IPS-18c (cell line): Measurements from ENCODE around the gene GMNN.
"Not testable (repeated sequence)": the region's sequence is repeated elsewhere in the genome, so short reads cannot be mapped to it uniquely, and the experiment has no call there.

Experiments used
- H3K4me3 ChIP-seq: 2 replicates; pipeline ENCODE4 v1.7.0; 2013; ENCODE audit warnings: low read depth, mild to moderate bottlenecking, low read length, moderate library complexity; ENCODE audit not compliant: insufficient read depth
- H3K9me3 ChIP-seq: one replicate; pipeline ENCODE4 v1.6.1; 2013; ENCODE audit warnings: mild to moderate bottlenecking, low read length, moderate library complexity; ENCODE audit not compliant: control insufficient read depth, insufficient read depth

GMNN gene

DNA sequence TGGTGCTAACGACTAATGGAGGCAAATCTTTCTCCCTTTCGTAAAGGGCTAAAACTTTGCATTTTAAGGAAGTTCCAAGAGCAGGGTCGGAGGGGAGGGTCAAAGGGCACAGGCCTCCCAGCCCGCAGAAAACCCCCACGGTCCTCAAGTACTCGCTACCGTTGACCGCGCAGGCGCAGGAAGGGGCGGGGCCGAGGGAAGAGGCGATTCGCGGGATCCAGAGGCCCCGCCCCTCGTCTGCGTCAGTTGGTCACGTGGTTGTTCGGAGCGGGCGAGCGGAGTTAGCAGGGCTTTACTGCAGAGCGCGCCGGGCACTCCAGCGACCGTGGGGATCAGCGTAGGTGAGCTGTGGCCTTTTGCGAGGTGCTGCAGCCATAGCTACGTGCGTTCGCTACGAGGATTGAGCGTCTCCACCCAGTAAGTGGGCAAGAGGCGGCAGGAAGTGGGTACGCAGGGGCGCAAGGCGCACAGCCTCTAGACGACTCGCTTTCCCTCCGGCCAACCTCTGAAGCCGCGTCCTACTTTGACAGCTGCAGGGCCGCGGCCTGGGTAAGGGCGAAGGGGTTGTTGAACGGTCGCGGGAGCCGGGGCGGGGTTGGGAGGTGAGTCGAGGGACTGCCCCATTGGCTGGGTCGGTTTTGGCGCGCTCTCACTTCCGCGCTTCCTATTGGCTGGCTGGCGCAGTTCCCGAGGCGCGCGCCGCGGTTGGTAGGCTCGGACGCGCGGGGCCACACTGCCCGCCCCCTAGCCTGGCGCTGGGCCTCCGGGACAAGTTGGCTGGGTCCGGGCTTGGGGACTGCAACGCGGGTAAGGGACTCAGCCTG is at the start of gene GMNN:
GMNN (plus strand) TSS at position 242 of the 824 bp plus-strand sequence. CDS start 2,310 bp downstream, outside the sequence.
- Histone ChIP-seq H3K4me3 (peak within 1 kb of the TSS; percentile 100), H3K9me3 (no peaks in the 10 kb centered on the region)

DNA sequence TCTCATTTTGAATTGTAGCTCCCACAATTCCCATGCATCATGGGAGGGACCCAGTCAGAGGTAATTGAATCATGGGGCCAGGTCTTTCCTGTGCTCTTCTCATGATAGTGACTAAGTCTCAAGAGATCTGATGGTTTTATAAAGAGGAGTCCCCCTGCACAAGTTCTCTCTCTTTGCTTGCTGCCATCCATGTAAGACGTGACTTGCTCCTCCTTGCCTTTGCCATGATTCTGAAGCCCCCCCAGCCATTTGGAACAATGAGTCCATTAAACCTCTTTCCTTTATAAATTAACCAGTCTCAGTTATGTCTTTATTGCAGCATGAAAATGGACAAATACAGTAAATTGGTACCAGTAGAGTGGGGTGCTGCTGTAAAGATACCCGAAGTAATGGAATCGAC is 44.1 kb upstream of the GMNN start:
- not testable (repeated sequence) for H3K4me3 ChIP-seq, H3K9me3 ChIP-seq

DNA sequence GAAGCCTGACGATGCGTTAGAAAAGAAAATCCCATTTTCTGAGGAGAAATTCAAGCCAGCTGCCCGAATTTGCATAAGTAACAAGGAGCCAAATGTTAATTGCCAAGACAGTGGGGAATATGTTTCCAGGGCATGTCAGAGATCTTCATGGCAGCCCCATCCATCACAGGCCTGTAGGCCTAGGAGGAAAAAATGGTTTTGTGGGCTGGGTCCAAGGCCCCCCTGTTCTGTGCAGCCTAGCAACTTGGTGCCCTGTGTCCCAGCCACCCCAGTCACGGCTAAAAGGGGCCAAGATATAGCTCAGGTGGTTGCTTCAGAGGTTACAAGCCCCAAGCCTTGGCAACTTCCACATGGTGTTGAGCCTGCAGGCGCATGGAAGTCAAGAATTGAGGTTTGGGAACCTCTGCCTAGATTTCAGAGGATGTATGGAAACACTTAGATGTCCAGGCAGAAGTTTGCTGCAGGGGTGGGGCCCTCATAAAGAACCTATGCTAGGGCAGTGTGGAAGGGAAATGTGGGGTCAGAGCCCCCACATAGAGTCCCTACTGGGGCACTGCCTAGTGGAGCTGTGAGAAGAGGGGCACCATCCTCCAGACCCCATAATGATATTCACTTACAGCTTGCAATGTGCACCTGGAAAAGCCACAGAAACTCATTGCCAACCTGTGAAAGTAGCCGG is 43.1 kb upstream of the GMNN start:
- H3K4me3 ChIP-seq, H3K9me3 ChIP-seq: not testable (repeated sequence)

DNA sequence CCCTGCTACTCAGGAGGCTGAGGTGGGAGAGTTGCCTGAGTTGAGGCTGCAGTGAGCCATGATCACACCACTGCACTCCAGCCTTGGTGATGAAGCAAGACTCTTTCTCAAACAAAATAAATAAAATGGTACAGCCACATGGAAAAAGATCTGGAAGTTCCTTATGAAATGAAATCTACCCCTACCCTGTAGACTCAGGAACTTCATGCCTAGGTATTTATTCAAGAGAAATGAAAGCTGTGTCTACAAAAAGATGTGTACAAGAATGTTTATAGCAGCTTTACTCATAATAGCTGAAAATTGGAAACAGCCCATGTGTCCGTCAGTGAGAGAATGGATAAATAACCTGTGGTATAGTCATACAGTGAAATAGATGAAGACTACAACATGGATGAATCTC is 40.6 kb upstream of the GMNN start:
- Histone ChIP-seq H3K9me3 (peaks cover 3% of the 10 kb centered on the region), H3K4me3 (no peak overlapping the region)

DNA sequence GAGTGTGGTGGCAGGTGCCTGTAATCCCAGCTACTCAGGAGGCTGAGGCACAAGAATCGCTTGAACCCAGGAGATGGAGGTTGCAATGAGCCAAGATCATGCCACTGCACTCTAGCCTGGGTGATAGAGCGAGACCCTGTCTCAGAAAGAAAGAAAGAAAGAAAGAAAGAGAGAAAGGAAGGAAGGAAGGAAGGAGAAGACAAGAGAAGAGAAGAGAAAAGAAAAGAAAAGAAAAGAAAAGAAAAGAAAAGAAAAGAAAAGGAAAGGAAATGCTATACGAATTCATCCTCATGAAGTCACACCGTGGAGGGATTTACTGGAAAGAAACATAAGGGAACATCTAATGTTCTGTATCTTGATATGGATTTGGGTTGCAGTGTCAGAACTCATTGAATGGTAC is 40.0 kb upstream of the GMNN start:
- H3K9me3 ChIP-seq = not testable (repeated sequence)

DNA sequence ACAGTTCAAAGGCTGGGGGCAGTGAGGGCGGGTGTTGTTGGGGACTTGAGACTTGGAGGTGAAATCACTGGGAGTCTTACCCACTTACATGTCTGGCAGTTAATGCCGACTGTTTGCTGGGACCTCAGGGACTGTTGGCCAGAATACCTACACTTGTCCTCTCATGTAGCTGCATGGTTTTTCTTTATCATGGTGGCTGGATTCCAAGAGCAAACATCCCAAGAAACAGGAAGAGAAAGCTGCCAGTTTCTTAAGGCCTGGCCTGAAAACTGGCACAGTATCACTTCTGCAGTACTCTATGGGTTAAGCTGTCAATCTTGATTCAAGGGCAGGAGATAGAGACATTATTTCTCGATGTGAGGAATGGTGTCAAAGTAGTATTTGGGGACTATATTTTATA is 36.0 kb upstream of the GMNN start:
- H3K4me3 ChIP-seq = no peak overlapping the region
- H3K9me3 ChIP-seq = no peaks in the 10 kb centered on the region

More for the DNA sequence above, 40.0 kb upstream of the GMNN start:
- not testable (repeated sequence) for H3K4me3 ChIP-seq

DNA sequence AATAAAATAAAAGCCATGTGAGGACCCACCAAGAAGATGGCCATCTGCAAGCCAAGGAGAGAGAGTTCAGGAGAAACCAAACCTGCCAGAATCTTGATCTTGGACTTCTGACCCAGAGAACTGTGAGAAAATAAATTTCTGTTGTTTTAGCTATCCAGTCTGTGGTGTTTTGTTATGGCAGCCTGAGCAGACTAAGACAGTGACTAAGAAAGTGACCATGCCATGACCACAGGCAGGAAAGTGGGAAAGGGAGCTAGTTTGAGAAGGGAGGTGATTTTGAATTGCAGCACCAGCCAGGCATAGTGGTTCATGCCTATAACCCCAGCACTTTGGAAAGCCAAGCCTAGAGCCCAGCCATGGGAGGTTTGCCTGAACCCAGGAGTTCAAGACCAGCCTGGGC is 33.9 kb upstream of the GMNN start:
- Histone ChIP-seq H3K4me3 (no peak overlapping the region), H3K9me3 (no peaks in the 10 kb centered on the region)

DNA sequence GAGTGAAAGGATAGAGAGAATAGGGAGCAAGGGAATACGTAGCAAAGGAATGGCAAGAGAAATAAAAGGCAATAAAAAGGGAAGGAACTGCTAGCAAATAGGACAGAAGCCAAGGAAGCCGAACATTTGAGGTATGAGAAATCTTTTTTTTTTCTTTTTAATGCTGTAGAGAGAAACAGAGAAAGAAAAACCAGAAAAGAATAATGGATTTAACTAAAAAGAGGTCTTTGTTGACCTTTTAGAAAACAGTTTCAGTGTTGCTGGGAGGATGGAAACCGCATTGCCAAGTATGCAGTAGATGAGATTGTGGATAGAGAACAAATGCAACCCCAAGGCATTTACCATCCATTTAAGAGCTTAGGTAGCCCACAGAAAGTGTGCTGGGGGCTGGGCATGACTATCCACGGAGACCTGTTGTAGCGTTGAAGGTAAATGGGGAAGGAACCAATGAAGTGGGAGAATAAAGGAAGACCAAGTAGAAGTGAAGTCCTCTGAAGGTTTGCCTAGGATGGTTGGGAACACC is 32.5 kb upstream of the GMNN start:
- Histone ChIP-seq H3K4me3 (no peak overlapping the region), H3K9me3 (no peaks in the 10 kb centered on the region)

DNA sequence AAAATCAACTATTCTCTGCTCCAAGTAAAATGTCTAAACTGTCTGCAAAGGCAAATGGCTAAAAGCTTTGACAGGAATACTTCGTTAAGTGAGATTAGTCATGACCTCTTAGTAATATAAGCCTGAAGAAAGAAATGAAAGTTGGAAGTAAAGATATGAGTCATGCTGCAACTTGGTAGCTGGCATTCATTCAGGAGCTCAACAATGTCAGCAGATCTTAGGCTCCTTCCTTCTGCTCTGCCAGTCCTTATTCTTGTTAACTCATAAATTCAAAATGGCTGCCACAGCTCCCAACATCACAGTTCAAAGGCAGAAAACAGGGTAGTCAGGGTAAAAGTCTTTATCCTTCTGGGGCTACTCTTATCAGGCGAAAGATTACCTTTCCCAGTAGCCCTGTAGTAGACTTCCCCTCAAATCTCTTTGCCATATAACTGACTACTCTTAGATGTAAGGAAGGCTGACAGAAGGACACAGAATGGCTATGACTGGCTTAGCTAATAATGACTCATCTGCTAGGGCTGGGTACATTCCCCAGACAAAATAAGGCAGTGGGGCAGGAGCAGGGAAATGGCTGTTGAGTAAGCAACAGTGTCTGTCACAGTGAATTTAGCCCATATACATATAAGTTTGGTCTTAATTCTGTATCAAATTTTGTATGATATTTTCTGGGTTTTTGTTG is 31.3 kb upstream of the GMNN start:
- H3K9me3 ChIP-seq = no peaks in the 10 kb centered on the region
- H3K4me3 ChIP-seq = no peak overlapping the region

DNA sequence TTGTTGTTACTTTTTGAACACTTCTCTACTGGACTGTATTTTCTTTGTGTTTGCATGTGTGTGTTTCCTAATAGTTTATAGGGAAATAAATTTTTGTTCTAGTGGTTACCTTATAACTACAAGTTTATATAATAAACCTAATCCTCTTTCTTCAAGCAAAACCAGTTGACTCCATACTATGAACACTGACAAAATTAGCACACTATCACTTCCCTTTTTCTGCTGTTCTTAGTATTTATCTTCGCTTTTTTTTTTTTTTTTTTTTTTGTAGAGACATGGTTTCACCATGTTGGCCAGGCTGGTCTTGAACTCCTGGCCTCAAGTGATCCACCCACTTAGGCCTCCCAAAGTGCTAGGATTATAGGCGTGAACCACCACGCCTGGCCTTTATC is 30.8 kb upstream of the GMNN start:
- no peak overlapping the region for H3K4me3 ChIP-seq
- no peaks in the 10 kb centered on the region for H3K9me3 ChIP-seq

DNA sequence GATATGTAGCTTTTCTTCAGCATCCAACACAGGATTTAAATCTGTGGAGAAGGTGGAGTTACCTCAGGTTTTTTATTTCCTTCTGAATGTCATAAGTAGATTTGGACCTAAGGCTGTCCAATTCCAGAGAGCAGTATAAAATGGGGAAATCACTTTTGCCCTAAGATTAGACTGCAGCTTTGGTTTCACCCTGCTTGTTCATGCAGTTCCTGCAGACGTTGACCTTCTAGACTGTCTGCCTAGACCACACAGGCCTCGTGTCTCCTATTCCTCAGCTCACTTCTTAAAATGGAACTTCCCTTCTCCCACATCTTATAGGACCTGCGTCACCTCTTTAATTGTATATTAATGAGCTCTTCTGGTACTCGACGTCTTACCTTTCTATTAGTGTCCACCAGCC is 29.8 kb upstream of the GMNN start:
- H3K4me3 ChIP-seq = no peak overlapping the region
- H3K9me3 ChIP-seq = no peaks in the 10 kb centered on the region

DNA sequence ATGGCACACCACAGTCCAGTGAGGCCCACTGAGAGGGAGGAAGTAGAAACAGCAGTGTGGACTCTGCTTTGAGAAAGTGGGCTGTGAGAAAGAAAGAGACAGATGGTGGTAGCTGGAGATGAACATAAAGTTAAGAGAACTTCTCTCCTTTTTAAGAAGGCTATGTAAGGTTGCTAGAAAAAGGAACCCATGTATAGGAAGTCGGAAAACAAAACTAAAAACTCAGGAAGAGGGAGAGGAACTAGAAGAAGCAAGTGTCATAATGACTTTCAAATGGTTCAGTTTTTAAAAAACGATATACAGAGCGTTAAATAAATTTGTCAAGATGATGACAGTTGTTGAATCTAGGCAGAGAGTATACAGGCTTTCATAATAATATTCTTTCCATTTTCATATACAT is 25.4 kb upstream of the GMNN start:
- Histone ChIP-seq H3K4me3 (no peak overlapping the region), H3K9me3 (no peaks in the 10 kb centered on the region)

DNA sequence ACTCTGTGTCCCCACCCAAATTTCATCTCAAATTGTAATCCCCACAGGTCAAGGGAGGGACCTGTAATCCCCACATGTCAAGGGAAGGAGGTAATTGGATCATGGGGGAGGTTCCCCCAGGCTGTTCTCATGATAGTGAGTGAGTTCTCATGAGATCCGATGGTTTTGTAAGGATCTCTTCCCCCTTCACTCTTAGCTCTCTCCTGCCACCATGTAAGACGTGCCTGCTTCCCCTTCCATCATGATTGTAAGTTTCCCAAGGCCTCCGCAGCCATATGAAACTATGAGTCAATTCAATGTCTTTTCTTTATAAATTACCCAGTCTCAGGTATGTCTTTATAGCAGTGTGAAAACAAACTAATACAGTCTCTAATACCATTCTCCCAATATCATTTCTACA is 23.9 kb upstream of the GMNN start:
- H3K4me3 ChIP-seq, H3K9me3 ChIP-seq: not testable (repeated sequence)

DNA sequence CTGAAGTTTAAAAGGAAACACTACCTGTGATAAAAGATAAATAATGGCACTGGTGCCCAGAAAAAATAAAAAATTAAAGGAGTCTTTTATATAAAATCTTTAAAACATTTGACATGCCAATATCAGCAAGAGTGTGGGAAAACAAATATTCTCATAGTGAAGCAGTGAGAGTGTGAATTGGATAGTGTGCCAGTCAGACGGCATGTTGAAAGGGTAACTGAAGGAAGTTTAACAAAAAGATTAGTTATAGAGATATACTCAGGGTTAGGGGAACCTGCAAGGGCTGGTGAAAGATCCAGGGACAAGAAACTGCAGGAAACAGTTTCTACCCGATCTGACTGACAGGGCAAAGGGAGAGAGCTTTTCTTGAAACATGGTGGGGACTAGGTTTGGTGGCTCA is 22.2 kb upstream of the GMNN start:
- Histone ChIP-seq H3K4me3 (no peak overlapping the region), H3K9me3 (no peaks in the 10 kb centered on the region)

DNA sequence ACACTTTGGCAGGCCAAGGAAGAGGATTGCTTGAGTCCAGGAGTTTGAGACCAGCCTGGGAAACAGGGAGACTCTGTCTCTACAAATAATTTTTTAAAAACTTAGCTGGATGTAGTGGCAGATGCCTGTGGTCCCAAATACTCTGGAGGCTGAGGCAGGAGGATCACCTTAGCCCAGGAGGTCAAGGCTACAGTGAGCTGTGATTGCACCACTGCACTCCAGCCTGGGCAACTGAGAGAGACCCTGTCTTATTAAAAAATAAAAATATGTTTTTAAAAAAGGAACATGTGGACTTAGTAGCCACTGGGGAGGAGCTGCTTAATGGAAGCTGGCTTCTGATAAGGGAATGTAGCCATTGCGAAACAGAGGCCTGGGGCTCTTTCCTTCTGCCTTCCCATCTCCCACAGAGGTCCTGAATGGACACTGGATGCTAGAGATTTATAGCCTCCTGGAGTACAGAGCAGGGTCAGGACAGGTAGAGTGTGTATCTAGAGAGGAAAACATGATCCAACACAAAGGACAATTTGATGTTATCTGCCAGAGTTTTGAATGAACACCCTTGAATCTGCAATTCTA is 21.7 kb upstream of the GMNN start:
- H3K4me3 ChIP-seq = no peak overlapping the region
- H3K9me3 ChIP-seq = no peaks in the 10 kb centered on the region

DNA sequence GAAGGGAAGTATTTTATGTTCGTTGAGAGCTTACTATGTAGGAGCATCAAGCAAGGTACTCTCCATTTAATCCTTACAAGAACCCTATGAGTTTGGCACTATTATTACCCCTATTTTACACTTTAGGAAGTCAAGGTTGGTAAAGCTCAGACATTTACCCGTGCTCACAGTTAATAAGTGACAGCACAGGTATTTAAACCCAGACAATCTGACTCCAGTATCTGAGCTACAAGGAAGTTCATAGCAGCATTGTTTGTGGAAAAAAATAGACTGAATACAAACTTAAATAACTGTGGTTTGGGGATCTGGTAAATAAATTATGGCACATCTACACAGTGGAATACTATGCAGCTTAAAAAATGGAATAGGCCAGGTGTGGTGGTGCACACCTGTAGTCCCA is 21.2 kb upstream of the GMNN start:
- Histone ChIP-seq H3K4me3 (no peak overlapping the region), H3K9me3 (no peaks in the 10 kb centered on the region)

DNA sequence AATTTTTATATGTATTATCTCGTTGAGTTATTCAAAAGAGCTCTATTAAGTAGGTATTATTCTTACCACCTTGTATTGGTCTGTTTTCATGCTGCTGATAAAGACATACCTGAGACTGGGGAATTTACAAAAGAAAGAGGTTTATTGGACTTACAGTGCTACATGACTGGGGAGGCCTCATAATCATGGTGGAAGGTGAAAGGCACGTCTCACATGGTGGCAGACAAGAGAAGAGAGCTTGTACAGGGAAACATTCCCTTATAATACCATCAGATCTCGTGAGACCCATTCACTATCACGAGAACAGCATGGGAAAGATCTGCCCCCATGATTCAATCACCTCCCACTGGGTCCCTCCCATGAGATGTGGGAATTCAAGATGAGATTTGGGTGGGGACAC is 20.4 kb upstream of the GMNN start:
- not testable (repeated sequence) for H3K4me3 ChIP-seq, H3K9me3 ChIP-seq

DNA sequence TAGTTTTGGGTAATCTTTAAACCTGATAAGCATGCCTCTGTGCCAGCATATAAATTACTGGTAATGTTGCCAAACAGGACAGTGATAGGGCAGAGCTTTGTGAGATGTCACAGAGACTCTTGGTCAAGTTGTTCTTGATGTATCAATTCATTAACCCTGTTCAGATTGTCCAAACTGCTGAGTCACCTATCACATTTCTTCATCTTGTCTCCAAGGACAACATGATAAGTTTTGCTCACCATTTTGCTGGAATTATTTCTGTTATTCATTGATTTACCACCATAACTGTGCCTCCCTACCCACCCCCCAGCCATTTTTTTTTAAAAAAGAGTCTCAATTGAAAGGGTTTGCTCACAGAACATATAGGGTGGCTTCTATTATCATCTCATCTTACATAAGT is 19.5 kb upstream of the GMNN start:
- no peak overlapping the region for H3K4me3 ChIP-seq
- H3K9me3 ChIP-seq = no peaks in the 10 kb centered on the region
